Measurements from ENCODE around the gene NCAPD2.
"Not testable (repeated sequence)": the region's sequence is repeated elsewhere in the genome, so short reads cannot be mapped to it uniquely, and the experiment has no call there.

NCAPD2 gene

GRCh38 chr12:6463216-6463615, 30.7 kb upstream of the NCAPD2 start:
- no peak for DNase-seq (ENCODE audit: low read depth in 2 of 2)

DNA sequence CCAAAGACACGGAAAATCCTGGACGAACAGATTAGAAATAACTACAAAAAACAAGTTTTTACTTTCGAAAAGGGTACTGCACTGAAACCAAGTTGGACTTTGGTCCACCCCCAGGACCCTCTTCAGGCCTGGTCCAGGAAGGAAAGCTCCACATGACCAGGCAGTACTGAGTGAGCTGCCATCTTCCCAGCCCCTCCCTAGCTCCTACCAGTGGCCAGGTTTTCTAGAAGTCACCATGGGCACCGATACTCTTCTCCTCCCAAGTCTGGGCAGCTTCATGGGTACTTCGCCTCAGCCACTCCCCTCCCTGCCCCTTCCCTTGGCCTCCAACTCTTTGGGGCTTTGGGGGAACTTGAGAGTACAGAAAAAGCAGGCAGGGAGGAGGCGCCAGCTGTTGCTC, 30.0 kb upstream of the NCAPD2 start:
- DNase-seq (ENCODE audit: low read depth in 2 of 2) = no peak

- DNase-seq (ENCODE audit: low read depth in 2 of 2) = no peak
Observed at GRCh38 chr12:6464531-6464930, 29.4 kb upstream of the NCAPD2 start.

- DNase-seq (ENCODE audit: low read depth in 2 of 2) = no peak
Observed at GRCh38 chr12:6465467-6466183, 28.3 kb upstream of the NCAPD2 start.

GRCh38 chr12:6466184-6466573, 27.7 kb upstream of the NCAPD2 start:
- no peak for DNase-seq (ENCODE audit: low read depth in 2 of 2)

GRCh38 chr12:6466751-6467150, 27.2 kb upstream of the NCAPD2 start:
- DNase-seq (ENCODE audit: low read depth in 2 of 2) = not testable (repeated sequence)

GRCh38 chr12:6467571-6468282, 26.2 kb upstream of the NCAPD2 start:
- not testable (repeated sequence) for DNase-seq (ENCODE audit: low read depth in 2 of 2)

DNA sequence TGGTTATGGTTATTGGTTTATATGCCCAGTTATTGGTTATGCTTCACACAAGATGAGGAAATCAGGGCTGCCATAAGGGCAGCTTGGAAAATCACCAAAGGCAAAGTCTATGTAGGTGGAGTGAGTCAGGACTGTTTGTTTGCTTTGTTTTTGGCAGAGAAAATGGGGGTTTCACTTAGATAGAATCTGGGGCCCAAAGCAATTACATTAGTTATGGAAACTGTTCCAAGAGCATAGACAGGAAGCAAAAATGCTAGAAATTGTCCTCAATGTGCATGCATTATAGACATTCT, 25.7 kb upstream of the NCAPD2 start:
- no peak for DNase-seq (ENCODE audit: low read depth in 2 of 2)

DNA sequence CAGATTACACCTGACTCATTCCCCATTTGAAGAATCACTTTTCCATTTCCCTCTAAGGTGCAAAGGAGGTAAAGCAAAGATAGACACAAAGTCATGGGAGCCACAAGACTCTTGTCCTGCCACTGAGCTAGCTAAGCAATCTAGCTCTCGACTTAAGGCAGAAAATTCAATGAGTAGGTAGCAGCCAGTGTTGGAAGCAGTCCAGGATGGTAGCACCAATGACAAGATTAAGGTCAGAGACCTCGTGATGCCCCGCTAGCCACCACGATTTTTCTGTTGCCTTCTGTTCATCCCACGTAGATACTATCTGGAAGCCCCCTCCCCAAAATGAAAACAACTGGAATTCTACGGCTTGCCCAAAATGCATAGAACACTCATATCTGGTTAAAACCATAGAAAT, 24.8 kb upstream of the NCAPD2 start:
- DNase-seq (ENCODE audit: low read depth in 2 of 2) = no peak

- DNase-seq (ENCODE audit: low read depth in 2 of 2) = no peak
Observed at GRCh38 chr12:6469609-6470374, 24.1 kb upstream of the NCAPD2 start.

DNA sequence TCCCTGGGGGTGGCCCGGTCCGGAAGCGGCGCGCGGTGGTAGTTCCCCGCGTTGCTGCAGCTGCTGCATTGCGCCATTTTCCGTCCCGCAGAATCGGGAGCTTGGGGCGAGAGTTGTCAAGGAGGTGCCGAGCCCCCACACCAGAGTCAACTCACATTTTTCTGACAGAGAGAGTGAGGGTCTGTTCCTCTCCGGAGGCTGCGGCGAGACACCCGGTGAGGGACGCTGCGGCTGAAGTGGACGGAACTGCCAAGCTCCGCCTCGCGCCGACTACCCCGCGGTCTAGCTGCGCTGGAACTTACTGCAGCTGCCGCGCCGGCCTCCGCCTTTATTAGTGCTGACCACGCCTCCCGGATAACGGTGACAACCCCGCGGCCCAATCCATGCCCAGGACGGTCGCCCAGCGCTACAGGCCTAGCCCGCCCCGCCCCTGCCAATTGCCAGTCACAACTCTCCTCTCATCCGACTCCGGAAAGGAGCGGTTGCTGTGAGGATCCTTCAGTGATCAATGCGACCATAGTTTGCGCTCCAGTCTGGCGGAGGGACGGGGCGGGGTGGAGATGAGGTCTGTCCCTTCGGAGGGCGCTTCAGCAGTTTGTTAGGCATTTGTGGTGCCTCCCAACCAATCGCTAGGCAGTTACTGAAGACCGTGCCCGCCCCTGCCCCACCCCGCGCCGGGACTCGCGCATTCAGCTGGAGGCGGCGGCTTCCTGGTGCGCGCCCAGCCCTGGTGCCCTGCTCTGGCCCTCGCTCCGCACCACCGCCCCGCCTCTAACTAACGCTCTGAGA, 23.3 kb upstream of the NCAPD2 start, which contains the start of gene VAMP1:
TSS of gene VAMP1 (minus strand) at position 303 of the 789 bp plus-strand sequence. CDS start at position 157, 146 bp downstream.
- DNase-seq (ENCODE audit: low read depth in 2 of 2) = peak; percentile 97

GRCh38 chr12:6471989-6472360, 21.9 kb upstream of the NCAPD2 start:
- DNase-seq (ENCODE audit: low read depth in 2 of 2) = no peak

DNA sequence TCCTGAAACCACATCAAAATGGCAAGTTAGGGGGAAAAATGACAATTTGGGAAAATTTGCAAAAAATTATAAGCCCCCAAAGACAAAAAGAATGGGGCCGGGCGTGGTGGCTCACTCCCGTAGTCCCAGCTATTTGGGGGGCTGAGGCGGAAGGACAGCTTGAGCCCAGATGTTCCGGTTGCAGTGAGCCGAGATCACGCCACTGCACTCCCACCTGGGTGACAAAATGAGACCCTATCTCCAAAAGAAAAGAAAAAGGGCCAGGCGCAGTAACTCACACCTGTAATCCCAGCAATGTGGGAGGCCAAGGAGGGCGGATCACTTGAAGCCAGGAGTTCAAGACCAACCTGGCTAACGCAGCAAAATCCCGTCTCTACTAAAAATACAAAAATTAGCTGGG, 21.4 kb upstream of the NCAPD2 start:
- DNase-seq (ENCODE audit: low read depth in 2 of 2) = no peak

DNA sequence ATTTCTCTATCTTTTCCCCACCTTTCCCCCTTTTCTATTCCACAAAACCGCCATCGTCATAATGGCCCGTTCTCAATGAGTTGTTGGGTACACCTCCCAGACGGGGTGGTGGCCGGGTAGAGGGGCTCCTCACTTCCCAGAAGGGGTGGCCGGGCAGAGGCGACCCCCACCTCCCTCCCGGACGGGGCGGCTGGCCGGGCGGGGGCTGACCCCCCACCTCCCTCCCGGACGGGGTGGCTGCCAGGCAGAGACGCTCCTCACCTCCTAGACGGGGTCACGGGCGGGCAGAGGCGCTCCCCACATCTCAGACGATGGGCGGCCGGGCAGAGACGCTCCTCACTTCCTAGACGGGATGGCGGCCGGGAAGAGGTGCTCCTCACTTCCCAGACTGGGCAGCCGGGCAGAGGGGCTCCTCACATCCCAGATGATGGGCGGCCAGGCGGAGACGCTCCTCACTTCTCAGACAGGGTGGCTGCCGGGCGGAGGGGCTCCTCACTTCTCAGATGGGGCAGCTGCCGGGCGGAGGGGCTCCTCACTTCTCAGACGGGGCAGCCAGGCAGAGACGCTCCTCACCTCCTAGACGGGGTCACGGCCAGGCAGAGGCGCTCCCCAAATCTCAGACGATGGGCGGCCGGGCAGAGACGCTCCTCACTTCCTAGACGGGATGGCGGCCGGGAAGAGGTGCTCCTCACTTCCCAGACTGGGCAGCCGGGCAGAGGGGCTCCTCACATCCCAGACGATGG, 18.5 kb upstream of the NCAPD2 start:
- DNase-seq (ENCODE audit: low read depth in 2 of 2) = not testable (repeated sequence)

DNA sequence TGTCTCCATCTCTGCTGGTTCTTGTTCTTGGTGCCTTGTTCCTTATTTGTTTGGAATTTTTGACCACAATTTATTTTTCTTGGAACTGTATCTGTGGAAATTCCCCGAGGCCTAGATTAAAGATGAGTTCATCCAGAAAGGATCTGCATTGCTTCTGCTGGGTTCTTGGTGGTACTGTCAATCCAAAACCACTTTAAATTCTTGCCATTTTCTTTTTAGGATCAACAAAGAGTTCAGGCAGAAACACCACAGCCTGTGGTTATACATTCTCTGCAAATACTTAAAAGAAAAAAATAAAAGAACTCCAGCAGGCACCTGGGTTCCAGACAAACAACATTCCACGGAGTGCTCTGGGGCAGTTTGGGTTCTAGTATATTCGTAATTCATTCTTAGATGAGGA, 17.4 kb upstream of the NCAPD2 start:
- DNase-seq (ENCODE audit: low read depth in 2 of 2) = no peak

- not testable (repeated sequence) for DNase-seq (ENCODE audit: low read depth in 2 of 2)
Observed at GRCh38 chr12:6477601-6478377, 16.1 kb upstream of the NCAPD2 start.

DNA sequence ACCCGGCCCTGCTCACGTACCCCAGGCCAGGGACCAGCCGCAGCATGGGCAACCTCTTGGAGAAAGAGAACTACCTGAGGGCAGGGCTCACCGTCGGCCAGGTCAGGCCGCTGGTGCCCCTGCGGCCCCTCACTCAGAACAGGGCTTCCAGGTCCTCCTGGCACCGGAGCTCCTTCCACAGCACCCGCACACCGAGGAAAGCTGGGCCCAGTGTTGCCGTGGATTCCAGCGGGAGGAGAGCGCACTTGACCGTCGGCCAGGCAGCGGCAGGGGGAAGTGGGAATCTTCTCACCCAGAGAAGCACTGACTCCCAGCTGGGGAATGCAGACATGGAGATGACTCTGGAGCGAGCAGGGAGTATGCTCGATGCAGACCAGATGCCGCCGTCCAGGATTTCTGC, 15.5 kb upstream of the NCAPD2 start:
- no peak for DNase-seq (ENCODE audit: low read depth in 2 of 2)

- no peak for DNase-seq (ENCODE audit: low read depth in 2 of 2)
Observed at GRCh38 chr12:6488240-6488639, 5.7 kb upstream of the NCAPD2 start.

- no peak for DNase-seq (ENCODE audit: low read depth in 2 of 2)
Observed at GRCh38 chr12:6489449-6489848, 4.5 kb upstream of the NCAPD2 start.

DNA sequence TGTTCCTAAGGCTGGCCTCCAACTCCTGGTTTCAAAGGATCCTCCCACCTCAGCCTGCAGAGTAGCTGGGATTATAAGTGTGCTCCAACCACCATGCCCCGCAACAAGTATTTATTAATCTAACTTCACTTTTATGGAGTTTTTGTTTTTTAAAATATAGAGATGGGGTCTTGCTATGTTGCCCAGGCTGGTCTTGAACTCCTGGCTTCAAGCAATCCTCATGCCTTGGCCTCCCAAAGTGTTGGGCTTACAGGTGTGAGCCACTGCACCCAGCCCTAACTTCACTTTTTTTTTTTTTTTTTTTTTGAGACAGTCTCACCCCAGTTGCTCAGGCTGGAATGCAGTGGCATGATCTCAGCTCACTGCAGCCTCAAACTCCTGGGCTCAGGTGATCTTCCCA, 3.2 kb upstream of the NCAPD2 start:
- DNase-seq (ENCODE audit: low read depth in 2 of 2) = not testable (repeated sequence)
